Measurements from ENCODE around the gene RAB20.
A peak's percentile ranks its signal among the peaks of the same experiment; 100 is the strongest.
"Not testable (repeated sequence)": the region's sequence is repeated elsewhere in the genome, so short reads cannot be mapped to it uniquely, and the experiment has no call there.

Gene RAB20

DNA sequence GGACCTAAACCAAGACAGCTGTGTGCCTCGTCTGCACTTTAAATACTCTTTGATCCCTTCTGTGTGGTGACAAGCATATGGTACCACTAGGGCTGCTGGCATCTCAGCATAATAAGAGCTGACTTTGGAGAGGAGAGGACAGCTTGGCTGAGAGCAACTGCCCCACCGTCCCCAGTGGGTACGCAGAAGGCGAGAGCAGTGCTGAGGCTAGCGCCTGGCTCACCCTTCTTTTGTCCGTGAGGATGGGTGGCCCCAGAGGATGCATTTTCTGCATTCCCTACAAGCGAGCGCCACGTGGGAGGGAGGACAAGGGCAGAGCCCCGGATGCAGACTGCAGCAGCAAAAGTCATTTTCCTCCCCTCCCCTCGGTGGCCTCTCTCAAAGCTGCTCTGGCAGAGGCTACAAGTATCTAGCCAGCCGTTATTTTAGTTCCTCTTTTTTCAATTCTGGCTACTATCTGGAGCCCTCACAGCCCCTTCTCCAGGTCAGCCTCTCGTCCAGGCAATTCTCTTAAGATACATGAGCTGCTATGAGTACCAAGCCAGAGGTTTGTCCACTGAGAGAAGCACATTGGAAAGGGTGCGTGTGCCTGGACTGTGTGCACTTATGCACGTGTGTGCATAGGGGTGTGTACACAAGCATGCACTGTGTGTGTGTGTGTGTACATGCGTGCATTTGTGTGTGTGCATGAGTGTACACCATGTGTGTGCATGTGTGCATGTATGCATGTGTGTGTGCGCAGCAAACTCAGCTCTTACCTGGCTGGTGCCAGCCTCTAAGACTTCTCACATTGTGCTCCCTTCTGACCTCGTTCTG lies 51.3 kb downstream of the RAB20 start:
- DNase-seq (ENCODE audit: low spot score) = no peak

DNA sequence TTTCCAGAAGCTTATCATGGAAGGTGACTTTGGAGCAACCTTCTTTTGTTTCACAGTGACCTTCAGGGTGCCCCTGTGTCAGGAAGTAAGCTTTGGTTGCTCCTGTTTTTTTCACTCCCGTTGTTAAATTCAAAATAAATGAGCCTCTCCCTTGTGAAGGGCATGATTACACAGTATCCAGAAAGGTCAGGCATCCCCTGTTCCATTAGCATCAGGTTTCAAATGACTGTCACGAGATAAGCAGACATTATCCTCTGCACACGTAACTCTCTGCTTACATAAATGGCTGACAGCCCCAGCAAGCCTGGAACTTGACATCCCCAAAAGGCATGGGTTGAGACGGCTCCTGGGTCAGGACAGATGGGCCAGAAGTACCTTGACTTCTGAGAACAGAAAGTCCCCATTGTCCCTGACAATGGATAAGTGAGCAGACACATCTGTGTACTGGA lies 52.0 kb downstream of the RAB20 start:
- DNase-seq (ENCODE audit: low spot score) = peak; percentile 62

DNA sequence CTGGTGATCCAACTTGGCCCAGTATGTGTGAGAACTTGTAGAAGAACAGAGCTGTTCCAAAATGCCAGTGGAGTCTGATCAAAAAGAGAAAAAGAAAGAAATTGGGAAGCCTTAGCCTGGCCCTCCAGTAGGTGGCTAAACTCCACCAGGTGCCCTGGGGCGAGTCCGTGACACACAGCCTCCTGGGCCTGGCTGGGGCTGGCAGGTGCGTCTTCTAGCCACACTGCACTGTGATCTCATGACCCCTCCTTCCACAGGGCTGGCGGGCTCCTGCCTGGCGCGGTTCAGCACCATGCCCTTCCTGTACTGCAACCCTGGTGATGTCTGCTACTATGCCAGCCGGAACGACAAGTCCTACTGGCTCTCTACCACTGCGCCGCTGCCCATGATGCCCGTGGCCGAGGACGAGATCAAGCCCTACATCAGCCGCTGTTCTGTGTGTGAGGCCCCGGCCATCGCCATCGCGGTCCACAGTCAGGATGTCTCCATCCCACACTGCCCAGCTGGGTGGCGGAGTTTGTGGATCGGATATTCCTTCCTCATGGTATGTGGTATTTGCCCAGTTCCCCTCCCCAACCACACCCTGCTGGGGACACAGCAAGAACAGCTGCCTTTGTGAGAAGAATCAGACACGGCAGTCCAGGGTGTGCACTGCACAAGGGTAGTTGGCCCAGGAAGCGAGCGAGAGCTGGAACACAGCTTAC lies 53.7 kb downstream of the RAB20 start:
- no peak for DNase-seq (ENCODE audit: low spot score)

- DNase-seq (ENCODE audit: low spot score) = no peak
These were observed 54.5 kb downstream of the RAB20 start for GRCh38 chr13:110506859-110507566.

DNA sequence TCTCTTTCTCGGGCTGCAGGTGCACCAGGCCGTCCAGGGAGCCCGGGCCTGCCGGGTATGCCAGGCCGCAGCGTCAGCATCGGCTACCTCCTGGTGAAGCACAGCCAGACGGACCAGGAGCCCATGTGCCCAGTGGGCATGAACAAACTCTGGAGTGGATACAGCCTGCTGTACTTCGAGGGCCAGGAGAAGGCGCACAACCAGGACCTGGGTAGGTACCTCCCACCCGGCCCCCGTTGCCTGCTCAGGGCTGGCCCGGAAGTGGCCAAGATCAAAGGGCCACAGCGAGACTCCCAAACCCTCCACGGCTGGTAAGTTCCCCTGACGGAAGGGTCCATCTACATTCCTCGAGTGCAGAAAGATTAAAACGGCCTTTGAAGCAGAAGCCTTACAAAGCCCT lies 55.1 kb downstream of the RAB20 start:
- DNase-seq (ENCODE audit: low spot score) = no peak

GRCh38 chr13:110505594-110505993 lies 55.9 kb downstream of the RAB20 start:
- no peak for DNase-seq (ENCODE audit: low spot score)

- DNase-seq (ENCODE audit: low spot score) = no peak
These were observed 57.5 kb downstream of the RAB20 start for GRCh38 chr13:110503979-110504499.

GRCh38 chr13:110503037-110503901 lies 58.3 kb downstream of the RAB20 start:
- DNase-seq (ENCODE audit: low spot score) = no peak

DNA sequence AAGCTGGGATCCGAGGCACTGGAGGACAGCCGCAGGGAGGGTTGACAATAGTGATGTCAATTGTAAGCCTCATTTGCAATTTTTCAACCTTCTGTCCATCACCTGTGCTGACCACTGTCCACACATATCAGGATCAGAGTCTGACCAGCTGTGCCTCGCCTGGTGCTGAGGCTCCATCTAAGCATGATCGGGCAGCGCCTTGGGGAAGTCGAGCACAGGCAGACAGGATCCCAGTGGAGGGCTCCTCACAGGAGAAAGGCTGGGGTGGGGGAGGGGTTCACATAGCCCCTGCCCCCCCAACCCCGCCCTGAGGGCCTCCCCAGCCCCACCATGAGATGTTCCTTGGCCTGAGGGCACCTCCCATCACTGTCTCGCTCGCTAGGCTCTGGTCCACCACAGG lies 60.3 kb downstream of the RAB20 start:
- no peak for DNase-seq (ENCODE audit: low spot score)

GRCh38 chr13:110500341-110500740 lies 61.2 kb downstream of the RAB20 start:
- no peak for DNase-seq (ENCODE audit: low spot score)

DNA sequence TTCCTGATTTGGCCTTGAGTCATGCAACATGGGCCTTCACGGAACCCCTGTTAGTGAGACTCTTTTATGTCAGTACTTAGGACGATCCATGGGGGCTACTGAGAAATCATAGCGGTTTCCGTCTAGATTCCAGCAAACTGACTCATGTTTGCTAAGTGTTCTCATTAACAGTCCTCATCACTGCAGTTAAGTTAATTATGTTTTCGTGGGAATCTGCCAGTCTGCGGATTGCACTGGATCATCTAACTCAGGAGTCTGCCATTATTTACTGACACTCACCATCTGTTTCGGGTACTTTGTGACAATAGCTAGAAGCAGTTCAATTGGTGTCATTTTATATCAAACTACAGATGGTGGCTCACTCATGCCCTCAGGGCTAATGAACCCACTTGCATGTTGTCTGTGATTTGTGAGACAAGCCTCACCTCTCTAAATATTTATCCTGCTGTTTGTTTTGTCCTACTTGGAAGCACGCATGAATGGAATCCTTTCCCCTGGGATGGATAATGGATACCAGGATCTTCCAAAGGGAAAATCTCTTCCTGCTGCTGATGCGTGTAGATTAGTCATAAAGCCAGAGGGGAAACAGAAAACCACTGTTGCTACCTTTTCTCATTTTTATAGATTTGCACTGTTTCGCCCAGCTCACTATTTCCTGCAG lies 61.8 kb downstream of the RAB20 start:
- no peak for DNase-seq (ENCODE audit: low spot score)

GRCh38 chr13:110498765-110499164 lies 62.8 kb downstream of the RAB20 start:
- no peak for DNase-seq (ENCODE audit: low spot score)

DNA sequence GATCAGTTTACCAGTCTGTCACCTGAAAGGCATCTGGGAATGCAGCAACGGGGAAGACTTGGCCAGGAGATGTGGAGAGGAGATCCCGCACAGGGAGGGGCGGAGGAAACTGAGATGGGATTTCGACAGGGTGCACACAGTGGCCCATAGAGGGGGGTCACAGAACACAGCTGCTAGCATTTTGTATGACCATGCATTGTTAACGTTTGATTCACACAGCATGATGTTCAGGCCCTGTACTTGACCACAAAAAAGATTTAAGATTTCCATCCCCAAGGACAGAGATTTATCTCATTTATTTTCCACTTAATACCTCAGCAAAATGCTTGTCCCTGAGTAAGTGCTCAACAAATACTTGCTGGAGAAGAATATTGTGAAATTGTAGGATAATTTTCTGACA lies 63.2 kb downstream of the RAB20 start:
- DNase-seq (ENCODE audit: low spot score) = no peak

DNA sequence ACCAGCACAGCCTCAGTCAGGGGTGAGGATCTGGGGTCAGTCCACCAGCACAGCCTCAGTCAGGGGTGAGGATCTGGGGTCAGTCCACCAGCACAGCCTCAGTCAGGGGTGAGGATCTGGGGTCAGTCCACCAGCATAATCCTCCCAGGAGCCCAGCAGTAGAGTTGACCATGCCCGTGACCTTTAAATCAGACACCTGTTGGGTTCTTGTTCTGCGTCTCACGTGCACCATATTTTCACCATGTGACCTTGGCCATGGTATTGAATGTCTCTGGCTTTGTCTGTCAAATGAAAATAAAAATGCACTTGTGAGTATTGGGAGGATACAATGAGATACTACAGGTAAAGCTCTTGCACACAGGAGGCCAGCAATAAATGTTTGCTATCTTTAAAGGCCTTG lies 63.6 kb downstream of the RAB20 start:
- not testable (repeated sequence) for DNase-seq (ENCODE audit: low spot score)

DNA sequence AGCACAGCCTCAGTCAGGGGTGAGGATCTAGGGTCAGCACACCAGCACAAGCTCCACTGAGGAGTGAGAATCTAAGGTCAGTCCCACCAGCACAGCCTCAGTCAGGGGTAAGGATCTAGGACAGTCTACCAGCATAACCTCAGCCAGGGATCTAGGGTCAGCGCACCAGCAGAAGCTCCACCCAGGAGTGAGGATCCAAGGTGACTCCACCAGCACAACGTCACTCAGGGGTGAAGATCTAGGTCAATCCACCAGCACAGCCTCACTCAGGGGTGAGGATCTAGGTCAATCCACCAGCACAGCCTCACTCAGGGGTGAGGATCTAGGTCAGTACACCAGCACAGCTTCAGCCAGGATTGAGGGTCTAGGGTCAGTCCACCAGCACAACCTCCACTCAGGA lies 64.5 kb downstream of the RAB20 start:
- DNase-seq (ENCODE audit: low spot score) = no peak

- DNase-seq (ENCODE audit: low spot score) = no peak
These were observed 65.2 kb downstream of the RAB20 start for GRCh38 chr13:110496281-110496680.

DNA sequence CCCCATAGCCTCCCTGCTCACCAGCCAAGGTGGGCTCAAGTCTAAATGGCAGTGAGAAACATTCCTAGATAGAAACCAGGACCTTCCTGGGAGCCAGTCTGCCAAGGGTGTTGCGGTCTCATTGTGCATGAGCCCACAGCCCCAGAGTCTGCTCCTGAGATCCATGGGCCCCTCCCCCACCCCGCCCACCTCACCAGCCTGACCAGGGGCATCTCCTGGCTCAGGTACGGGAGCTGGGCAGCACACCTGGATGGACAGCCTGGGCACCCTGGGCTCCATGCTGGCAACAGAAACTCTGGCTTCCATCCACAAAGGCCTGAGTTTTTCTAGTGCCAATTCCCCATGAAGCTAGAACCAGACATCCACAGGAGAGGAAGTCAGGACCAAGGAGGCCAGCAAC lies 65.6 kb downstream of the RAB20 start:
- DNase-seq (ENCODE audit: low spot score) = no peak

- no peak for DNase-seq (ENCODE audit: low spot score)
These were observed 66.1 kb downstream of the RAB20 start for GRCh38 chr13:110495376-110495775.

GRCh38 chr13:110493613-110494012 lies 67.9 kb downstream of the RAB20 start:
- no peak for DNase-seq (ENCODE audit: low spot score)
